ENCODE data around the gene PLXNA4.

GRCh38 chr7:132337450-132338080 lies 238.7 kb downstream of the PLXNA4 start:
- TF ChIP-seq PAX5 (IDR thresholded peaks at IDR 0.05; ENCODE audit: insufficient read depth, low read length, severe bottlenecking) (no peak), SPI1 (IDR thresholded peaks at IDR 0.05; ENCODE audit: low read depth, low read length) (no peak), POLR2AphosphoS5 (IDR thresholded peaks at IDR 0.05; ENCODE audit: low read depth, low read length) (no peak), POLR2A (IDR thresholded peaks at IDR 0.05; ENCODE audit: low read depth, low read length) (no peak), TAF1 (IDR thresholded peaks at IDR 0.05; ENCODE audit: low read depth, low read length) (no peak)
